HPDE6-E6E7 (cell line): ENCODE results near the gene TMA7B.
"Not testable (repeated sequence)": the region's sequence is repeated elsewhere in the genome, so short reads cannot be mapped to it uniquely, and the experiment has no call there.

Source experiments
- DNase-seq: peaks from one replicate; pipeline ENCODE4 v3.0.0; 2011; ENCODE audit warnings: missing footprints; ENCODE audit errors: extremely low spot score

TMA7B gene

GRCh38 chr22:39932918-39933649, 27.1 kb upstream of the TMA7B start:
- DNase-seq: no peak

GRCh38 chr22:39933741-39934140, 26.5 kb upstream of the TMA7B start:
- no peak for DNase-seq

- no peak for DNase-seq
Measured at GRCh38 chr22:39935116-39935515, 25.1 kb upstream of the TMA7B start.

GRCh38 chr22:39935612-39936011, 24.6 kb upstream of the TMA7B start:
- DNase-seq: no peak

GRCh38 chr22:39936523-39937145, 23.6 kb upstream of the TMA7B start:
- no peak for DNase-seq

GRCh38 chr22:39937906-39938305, 22.3 kb upstream of the TMA7B start:
- DNase-seq: no peak

GRCh38 chr22:39938509-39939111, 21.6 kb upstream of the TMA7B start:
- DNase-seq: no peak

- DNase-seq: no peak
Measured at GRCh38 chr22:39939830-39940229, 20.4 kb upstream of the TMA7B start.

GRCh38 chr22:39940757-39941305, 19.4 kb upstream of the TMA7B start:
- DNase-seq: no peak

- DNase-seq: no peak
Measured at GRCh38 chr22:39941601-39942000, 18.6 kb upstream of the TMA7B start.

GRCh38 chr22:39942439-39943230, 17.6 kb upstream of the TMA7B start:
- no peak for DNase-seq

- DNase-seq: no peak
Measured at GRCh38 chr22:39943337-39943736, 16.9 kb upstream of the TMA7B start.

- DNase-seq: no peak
Measured at GRCh38 chr22:39943953-39944872, 16.0 kb upstream of the TMA7B start.

- DNase-seq: no peak
Measured at GRCh38 chr22:39946126-39946502, 14.1 kb upstream of the TMA7B start.

GRCh38 chr22:39946503-39947219, 13.5 kb upstream of the TMA7B start:
- no peak for DNase-seq

- DNase-seq: no peak
Measured at GRCh38 chr22:39947220-39948216, 12.7 kb upstream of the TMA7B start.

GRCh38 chr22:39949964-39950737, 10.0 kb upstream of the TMA7B start:
- DNase-seq: no peak

GRCh38 chr22:39951603-39952293, 8.4 kb upstream of the TMA7B start:
- DNase-seq: not testable (repeated sequence)
